Heart right ventricle (tissue), 16 donors: ENCODE data around the gene MICAL3. TPM values are rescaled to one million over a fixed set of nuclear protein-coding genes. Genes with fewer than 3 reads are reported as not detected.

Experiments
- ATAC-seq, 8 donors: fragments of 200-7000 bp; cut with Tn5 transposase; one replicate each; pipeline ENCODE4 v1.9.1; 2020; ENCODE audit warnings: mild to moderate bottlenecking in 8 of 8, moderate library complexity in 8 of 8, moderate number of reproducible peaks in 1 of 8
- DNase-seq, 2 donors: peaks; one replicate each; pipeline ENCODE4 v3.0.0-alpha.2; 2020
- H3K27ac ChIP-seq, 10 donors: fragments of 200-600 bp; sonication (generic) in 2 of 10; one replicate each; pipeline versions ENCODE4 v1.5.0 to v1.8.0; 2020 to 2022; ENCODE audit warnings: mild to moderate bottlenecking in 3 of 10
- H3K27me3 ChIP-seq, 7 donors: fragments of 200-600 bp; one replicate each; pipeline ENCODE4 v1.8.0; 2021 to 2022; ENCODE audit warnings: mild to moderate bottlenecking in 2 of 7
- H3K36me3 ChIP-seq, 9 donors: fragments of 200-600 bp; sonication (generic) in 1 of 9; one replicate each; pipeline versions ENCODE4 v1.5.0 to v1.8.0; 2020 to 2022; ENCODE audit warnings: mild to moderate bottlenecking in 2 of 9
- H3K4me1 ChIP-seq, 9 donors: fragments of 200-600 bp; sonication (generic) in 1 of 9; one replicate each; pipeline versions ENCODE4 v1.5.0 to v1.8.0; 2020 to 2022; ENCODE audit warnings: mild to moderate bottlenecking in 4 of 9
- H3K4me3 ChIP-seq, 10 donors: fragments of 200-600 bp; sonication (generic) in 2 of 10; one replicate each; pipeline versions ENCODE4 v1.5.0 to v1.8.0; 2020 to 2022; ENCODE audit warnings: mild to moderate bottlenecking in 7 of 10, moderate library complexity in 2 of 10
- H3K9me3 ChIP-seq, 11 donors: fragments of 200-600 bp in 10 of 11; sonication (generic) in 2 of 11; one replicate each; pipeline versions ENCODE4 v1.5.0 to v1.8.0; 2013 to 2022; ENCODE audit warnings: mild to moderate bottlenecking in 2 of 11, control low read depth in 1 of 11, moderate library complexity in 1 of 11
- WGBS, 2 donors: extraction: QIAGEN DNeasy Blood & Tissue Kit; methylation state at CpG; one replicate each; pipeline ENCODE4 v1.1.7; 2013; ENCODE audit warnings: inconsistent platforms in 1 of 2; 5-methylcytosine and 5-hydroxymethylcytosine counted together
- intact Hi-C, 10 donors: fragments of 100-400 bp; cut with DNase I; formaldehyde crosslinking; loops; one replicate each; pipeline versions ENCODE4 v1.11.1 to v1.14.2; 2022
- polyA plus RNA-seq, 2 donors: library from polyadenylated mRNA; stranded (reverse); fragments of 200-250 nt; gene quantifications; one replicate each; pipeline ENCODE4 v1.2.3, GENCODE V29; 2013
- total RNA-seq, 10 donors: library from RNA; stranded (reverse); fragmentation: NEBNext Ultra II Directional in 3 of 10; extraction: Animal tissue kit (Norgen Biotek cat#: 25700) in 3 of 10; gene quantifications; one replicate each; pipeline versions ENCODE4 v1.2.1 to v1.2.4, GENCODE V29; 2021 to 2023
- TF ChIP-seq, protein P1 (sequence below), 9 donors: fragments of 200-600 bp; sonication (generic) in 2 of 9; IDR thresholded peaks; one replicate each; pipeline versions ENCODE4 v1.5.0 to v1.8.0; 2021 to 2022; ENCODE audit warnings: antibody characterized with exemption in 9 of 9, mild to moderate bottlenecking in 5 of 9, moderate library complexity in 1 of 9
- donor health status: Arrhythmogenic right ventricular cardiomyopathy.
- donor health status: ischemic (EF 13 %, LVEDD 7.1; RV severe dilation, severe dysfunction).
- donor health status: healthy with polysubstance abuse.
- donor health status: DM: no; HTN: yes; CAD: no.
- donor health status: DM: no; HTN: no; CAD: no.
- donor health status: ischemic (EF 25% LVEDD 6.9; RV normal size, moderate dysfunction).
- donor health status: ischemic (EF 25% LVEDD 5.7; RV mildly dilated, moderate dysfunction).
- donor health status: healthy.
- donor health status: DM: yes; HTN: yes; CAD: no.
- donor health status: Ischemic cardiomyopathy.
- donor health status: ischemic (EF 35%, LVEDD 5.7; RV mildly dilated, moderate dysfunction).
- donor health status: nonischemic (EF 11% LVEDD 7.7; RV severe dilation, severe dysfunction).
- donor health status: DM: yes; HTN: yes; CAD: no.
- donor health status: PGD.
- donor health status: ischemic (EF 29% LVEDD 5.4; RV normal size, mild dysfunction).
- donor health status: nonischemic (EF 23%, LVEDD 6.1; RV moderate dilation, normal function).

Gene MICAL3
- total and polyA plus RNA-seq, 12 donors, result 13.2 to 137 (median 109) TPM

DNA sequence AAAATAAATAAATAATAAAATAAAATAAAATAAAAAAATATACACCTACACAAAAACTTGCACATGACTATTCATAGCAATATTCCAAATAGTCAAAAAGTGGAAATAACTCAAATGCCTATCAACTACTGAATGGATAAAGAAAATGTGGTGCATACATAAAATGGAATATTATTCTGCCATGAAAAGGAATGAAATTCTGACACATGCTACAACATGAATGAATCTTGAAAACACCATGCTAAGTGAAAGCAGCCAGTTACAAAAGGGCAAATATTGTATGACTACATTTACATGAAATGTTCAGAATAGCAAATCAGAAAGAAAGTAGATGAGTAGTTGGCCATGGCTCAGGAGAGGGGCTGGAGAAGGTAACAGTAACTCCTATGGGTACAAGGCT is 46.3 kb downstream of the MICAL3 start:
- TF ChIP-seq, protein P1, sequence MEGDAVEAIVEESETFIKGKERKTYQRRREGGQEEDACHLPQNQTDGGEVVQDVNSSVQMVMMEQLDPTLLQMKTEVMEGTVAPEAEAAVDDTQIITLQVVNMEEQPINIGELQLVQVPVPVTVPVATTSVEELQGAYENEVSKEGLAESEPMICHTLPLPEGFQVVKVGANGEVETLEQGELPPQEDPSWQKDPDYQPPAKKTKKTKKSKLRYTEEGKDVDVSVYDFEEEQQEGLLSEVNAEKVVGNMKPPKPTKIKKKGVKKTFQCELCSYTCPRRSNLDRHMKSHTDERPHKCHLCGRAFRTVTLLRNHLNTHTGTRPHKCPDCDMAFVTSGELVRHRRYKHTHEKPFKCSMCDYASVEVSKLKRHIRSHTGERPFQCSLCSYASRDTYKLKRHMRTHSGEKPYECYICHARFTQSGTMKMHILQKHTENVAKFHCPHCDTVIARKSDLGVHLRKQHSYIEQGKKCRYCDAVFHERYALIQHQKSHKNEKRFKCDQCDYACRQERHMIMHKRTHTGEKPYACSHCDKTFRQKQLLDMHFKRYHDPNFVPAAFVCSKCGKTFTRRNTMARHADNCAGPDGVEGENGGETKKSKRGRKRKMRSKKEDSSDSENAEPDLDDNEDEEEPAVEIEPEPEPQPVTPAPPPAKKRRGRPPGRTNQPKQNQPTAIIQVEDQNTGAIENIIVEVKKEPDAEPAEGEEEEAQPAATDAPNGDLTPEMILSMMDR (IDR thresholded peaks at IDR 0.05), result no peak
- Histone ChIP-seq H3K4me1 (peaks cover 11 to 65% (median 42%) of the 10 kb centered on the region in 9 donors), H3K36me3 (peaks cover 0 to 6% (median 0%) of the 10 kb centered on the region in 9 donors)

DNA sequence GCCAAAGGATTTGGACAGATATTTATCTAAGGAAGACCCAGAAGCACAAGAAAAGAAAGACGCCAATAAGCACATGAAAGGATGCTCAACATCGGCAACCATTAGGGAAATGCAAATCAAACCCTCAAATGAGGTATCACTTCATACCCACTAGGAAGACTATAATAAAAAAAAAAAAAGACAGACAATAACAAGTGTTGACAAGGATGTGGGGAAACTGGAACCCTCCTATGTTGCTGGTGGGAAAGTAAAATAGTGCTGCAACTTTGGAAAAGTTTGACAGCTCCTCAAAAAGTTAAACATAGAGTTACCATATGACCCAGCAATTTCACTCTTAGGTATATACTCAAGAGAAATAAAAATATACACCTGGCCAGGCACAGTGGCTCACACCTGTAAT is 47.0 kb downstream of the MICAL3 start:
- Histone ChIP-seq H3K27me3 (no peaks in the 10 kb centered on the region), H3K36me3 (peaks cover 0 to 6% (median 0%) of the 10 kb centered on the region in 9 donors), H3K4me1 (peaks cover 16 to 70% (median 49%) of the 10 kb centered on the region in 9 donors), H3K27ac (no peak overlapping the region), H3K9me3 (no peaks in the 10 kb centered on the region), H3K4me3 (no peak overlapping the region)
- intact Hi-C loops, result loop anchor here in 1 of 10 donors (10.0 kb wide), 1 partner anchor 57 kb away; no protein-coding TSS in a partner anchor
- DNase-seq (no peak), ATAC-seq (no peak)
- WGBS, 2 donors, result 97 to 100% methylated on average over 2 of the region's 2 CpGs
- TF ChIP-seq, protein P1 (IDR thresholded peaks at IDR 0.05), result no peak

More for the DNA sequence above, 46.3 kb downstream of the MICAL3 start:
- no peaks in the 10 kb centered on the region for H3K27me3 ChIP-seq
- ATAC-seq, result no peak
- intact Hi-C loops, result loop anchor here in 1 of 10 donors (10.0 kb wide), 1 partner anchor 57 kb away; no protein-coding TSS in a partner anchor
- H3K27ac ChIP-seq, result no peak overlapping the region
- H3K9me3 ChIP-seq, result no peaks in the 10 kb centered on the region
- DNase-seq, result no peak
- H3K4me3 ChIP-seq, result no peak overlapping the region

DNA sequence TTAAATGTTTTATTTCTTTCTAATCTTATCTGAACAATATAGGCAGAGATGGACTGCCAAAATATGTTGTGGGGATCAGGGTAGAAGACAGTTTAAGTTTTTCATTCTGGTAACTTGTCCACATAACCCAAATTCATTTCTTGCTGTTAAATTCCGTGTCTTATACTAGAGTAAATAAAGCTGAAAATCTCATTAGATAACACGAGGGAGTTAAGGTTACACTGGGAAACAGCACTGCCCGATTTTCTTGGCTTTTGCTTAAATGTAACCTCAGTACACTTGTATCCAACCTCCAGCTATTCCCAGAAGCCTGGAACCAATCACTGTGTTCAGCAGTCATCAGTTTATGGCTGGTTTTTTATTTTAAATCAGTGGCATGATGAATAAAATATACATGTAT is 48.2 kb downstream of the MICAL3 start:
- no peaks in the 10 kb centered on the region for H3K27me3 ChIP-seq
- no peak overlapping the region for H3K4me3 ChIP-seq
- H3K9me3 ChIP-seq, result no peaks in the 10 kb centered on the region
- TF ChIP-seq, protein P1 (IDR thresholded peaks at IDR 0.05), result no peak
- H3K27ac ChIP-seq, result peak overlapping the region in 1 of 10 donors; percentile 44
- peaks cover 18 to 71% (median 56%) of the 10 kb centered on the region in 9 donors for H3K4me1 ChIP-seq
- DNase-seq (no peak), ATAC-seq (no peak)
- intact Hi-C loops, result loop anchor here in 1 of 10 donors (10.0 kb wide), 1 partner anchor 59 kb away; no protein-coding TSS in a partner anchor
- peaks cover 0 to 6% (median 0%) of the 10 kb centered on the region in 9 donors for H3K36me3 ChIP-seq
- 18 to 21% methylated on average over 3 of the region's 3 CpGs for WGBS, 2 donors

DNA sequence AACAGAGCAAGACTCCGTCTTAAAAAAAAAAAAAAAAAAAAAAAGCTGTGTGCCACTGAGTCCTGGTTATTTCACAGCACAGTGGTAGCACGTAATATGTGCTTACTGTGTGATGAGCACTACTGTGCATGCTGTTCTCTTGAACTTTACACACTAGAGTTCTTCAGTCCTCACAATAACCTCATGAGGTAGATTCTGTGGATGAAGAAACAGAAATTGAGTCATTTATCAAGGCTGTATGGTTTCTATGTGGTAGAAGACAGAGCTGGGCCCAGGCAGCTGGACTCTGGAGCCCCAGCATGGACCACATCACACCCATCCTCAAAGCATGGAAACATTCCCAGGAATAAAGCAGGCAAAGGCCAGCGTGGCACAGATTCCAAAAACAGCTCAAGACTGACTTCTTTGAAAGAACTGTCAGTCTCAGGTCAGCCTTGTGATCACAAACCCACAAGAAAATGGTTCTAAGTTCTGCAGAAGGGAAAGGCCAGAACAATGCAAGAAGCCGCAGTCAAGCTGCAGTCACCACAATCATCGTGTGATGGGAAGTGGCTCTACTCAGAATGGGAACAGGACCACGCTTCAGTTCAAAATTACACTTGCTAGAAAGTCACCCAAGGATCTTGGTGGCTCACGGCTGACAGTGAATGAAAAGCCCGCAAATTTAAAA is 49.5 kb downstream of the MICAL3 start:
- peak overlapping the region in 1 of 10 donors; percentile 13 for H3K27ac ChIP-seq
- H3K9me3 ChIP-seq, result no peaks in the 10 kb centered on the region
- H3K36me3 ChIP-seq, result peaks cover 0 to 6% (median 0%) of the 10 kb centered on the region in 9 donors
- ATAC-seq (no peak), DNase-seq (no peak)
- TF ChIP-seq, protein P1 (IDR thresholded peaks at IDR 0.05), result no peak
- H3K4me3 ChIP-seq, result no peak overlapping the region
- H3K27me3 ChIP-seq, result no peaks in the 10 kb centered on the region
- H3K4me1 ChIP-seq, result peaks cover 9 to 70% (median 50%) of the 10 kb centered on the region in 9 donors
- WGBS, 2 donors, result 83 to 86% methylated on average over 8 of the region's 8 CpGs
- intact Hi-C loops, result loop anchor here in 1 of 10 donors (10.0 kb wide), 1 partner anchor 60 kb away; no protein-coding TSS in a partner anchor
